WTC11 (cell line): ENCODE results near the gene HOXC4. TPM values are rescaled to one million over a fixed set of nuclear protein-coding genes. Genes with fewer than 3 reads are reported as not detected.

Experiments
- ATAC-seq: fragments of 200-7000 bp; cut with Tn5 transposase; 2 replicates; pipeline ENCODE4 v1.10.0; 2021; ENCODE audit warnings: mild to moderate bottlenecking, moderate library complexity
- CTCF ChIA-PET: fragments of 300-600 bp; sonication (Branson Sonifier 250); formaldehyde crosslinking; loops from one replicate; lab custom pipeline; 2021; ENCODE audit warnings: antibody characterized with exemption; lab: Charles Lee
- POLR2A ChIA-PET: fragments of 350-600 bp; sonication (Branson Sonifier 250); formaldehyde crosslinking; loops from one replicate; lab custom pipeline; 2021; ENCODE audit warnings: antibody characterized with exemption; lab: Charles Lee
- DNase-seq: peaks from one replicate; pipeline ENCODE4 v3.0.0; 2021; ENCODE audit warnings: low spot score
- H3K27ac Mint-ChIP-seq: 2 replicates; pipeline ENCODE4 v1.8.0; 2021; ENCODE audit warnings: mixed read lengths
- H3K27me3 Mint-ChIP-seq: 2 replicates; pipeline ENCODE4 v1.8.0; 2021; ENCODE audit warnings: low read depth, mild to moderate bottlenecking, moderate library complexity, mixed read lengths
- H3K36me3 Mint-ChIP-seq: 2 replicates; pipeline ENCODE4 v1.8.0; 2021; ENCODE audit warnings: mixed read lengths
- H3K4me1 Mint-ChIP-seq: 2 replicates; pipeline ENCODE4 v1.8.0; 2022; ENCODE audit warnings: mixed read lengths
- H3K4me3 Mint-ChIP-seq: 2 replicates; pipeline ENCODE4 v1.8.0; 2021; ENCODE audit warnings: mild to moderate bottlenecking, moderate library complexity, mixed read lengths
- H3K9me3 Mint-ChIP-seq: 2 replicates; pipeline ENCODE4 v1.8.0; 2021; ENCODE audit warnings: mixed read lengths
- FOXP1 ChIP-seq: sonication (generic); formaldehyde crosslinking; IDR thresholded peaks from 2 replicates; pipeline ENCODE4 v1.8.0; 2022; ENCODE audit warnings: missing genetic modification reagents, mild to moderate bottlenecking, moderate library complexity, borderline replicate concordance
- IRF1 ChIP-seq: sonication (generic); formaldehyde crosslinking; IDR thresholded peaks from 2 replicates; pipeline ENCODE4 v1.8.0; 2023; ENCODE audit warnings: missing genetic modification reagents
- PRDM15 ChIP-seq: sonication (generic); formaldehyde crosslinking; IDR thresholded peaks from 2 replicates; pipeline ENCODE4 v1.8.0; 2022; ENCODE audit warnings: missing genetic modification reagents
- SMAD4 ChIP-seq: sonication (generic); formaldehyde crosslinking; IDR thresholded peaks from 2 replicates; pipeline ENCODE4 v1.8.0; 2022; ENCODE audit warnings: mild to moderate bottlenecking, missing genetic modification reagents
- SOX15 ChIP-seq: fragments of 250-450 bp; sonication (Bioruptor Pico); IDR thresholded peaks from 2 replicates; pipeline ENCODE4 v1.9.0; 2021; ENCODE audit warnings: mild to moderate bottlenecking
- TCF7 ChIP-seq: sonication (generic); formaldehyde crosslinking; IDR thresholded peaks from 2 replicates; pipeline ENCODE4 v1.8.0; 2022; ENCODE audit warnings: mild to moderate bottlenecking, low read depth, missing genetic modification reagents, moderate library complexity
- USF1 ChIP-seq: sonication (generic); formaldehyde crosslinking; IDR thresholded peaks from 2 replicates; pipeline ENCODE4 v1.8.0; 2022; ENCODE audit warnings: mild to moderate bottlenecking, missing genetic modification reagents
- ZBTB43 ChIP-seq: sonication (generic); formaldehyde crosslinking; IDR thresholded peaks from 2 replicates; pipeline ENCODE4 v1.8.1; 2023; ENCODE audit warnings: mild to moderate bottlenecking, missing genetic modification reagents
- ZNF232 ChIP-seq: sonication (generic); formaldehyde crosslinking; IDR thresholded peaks from 2 replicates; pipeline ENCODE4 v1.8.0; 2022; ENCODE audit warnings: mild to moderate bottlenecking, missing genetic modification reagents
- ZNF512 ChIP-seq: sonication (generic); formaldehyde crosslinking; IDR thresholded peaks from 2 replicates; pipeline ENCODE4 v1.8.1; 2022; ENCODE audit warnings: missing genetic modification reagents, borderline replicate concordance
- ZSCAN18 ChIP-seq: fragments of 250-450 bp; sonication (Bioruptor Pico); IDR thresholded peaks from 2 replicates; pipeline ENCODE4 v2.1.2; 2022; ENCODE audit warnings: mild to moderate bottlenecking, moderate library complexity
- total RNA-seq: library from RNA; stranded (reverse); gene quantifications from 3 replicates; pipeline ENCODE4 v1.2.3, GENCODE V29; 2021

The HOXC4 gene
- total RNA-seq, 1 experiment from 2014 or later: 0.46 TPM

GRCh38 chr12:54030442-54030801, 23.2 kb upstream of the HOXC4 start:
- H3K27ac Mint-ChIP-seq: no peak overlapping the region
- no peaks in the 10 kb centered on the region for H3K36me3 Mint-ChIP-seq
- no peak for TF ChIP-seq SOX15 (CRISPR knock-in tag)
- TF ChIP-seq ZSCAN18 (CRISPR knock-in tag): no peak

GRCh38 chr12:54030889-54031471, 22.7 kb upstream of the HOXC4 start:
- Mint-ChIP-seq H3K9me3 (no peaks in the 10 kb centered on the region), H3K27me3 (peaks cover 99% of the 10 kb centered on the region), H3K36me3 (no peaks in the 10 kb centered on the region), H3K4me3 (no peak overlapping the region), H3K27ac (no peak overlapping the region)
- POLR2A ChIA-PET: interaction anchor here (0.6 kb wide), 1 partner anchor 175 kb away, joined by 5 read pairs; no protein-coding TSS in a partner anchor
- ATAC-seq: peak; percentile 29
- DNase-seq: no peak
- CTCF ChIA-PET: interaction anchor here (0.5 to 8.1 kb wide), 15 partner anchors 10 to 390 kb away, joined by 3 to 149 read pairs (median 5); partner anchors contain the start of genes HOXC10 and HOXC8
- TF ChIP-seq PRDM15 (0 out of 2 replicates have a peak, but pooled peaks have one; percentile 33), FOXP1 (CRISPR knock-in tag) (no peak), ZNF232 (CRISPR knock-in tag) (no peak)
- TF ChIP-seq, all 79 proteins: peak for 1
- H3K4me1 Mint-ChIP-seq: peaks cover 38% of the 10 kb centered on the region

More at GRCh38 chr12:54030442-54030801, 23.2 kb upstream of the HOXC4 start:
- ATAC-seq (no peak), DNase-seq (no peak)
- no peak overlapping the region for H3K4me3 Mint-ChIP-seq
- H3K9me3 Mint-ChIP-seq: no peaks in the 10 kb centered on the region
- POLR2A ChIA-PET: no interaction called here
- H3K4me1 Mint-ChIP-seq: peaks cover 41% of the 10 kb centered on the region
- H3K27me3 Mint-ChIP-seq: peaks cover 99% of the 10 kb centered on the region
- CTCF ChIA-PET: interaction anchor here (1.1 to 8.1 kb wide), 10 partner anchors 22 to 186 kb away, joined by 3 to 149 read pairs (median 6); partner anchors contain the start of gene HOXC8

GRCh38 chr12:54031480-54031879, 22.2 kb upstream of the HOXC4 start:
- TF ChIP-seq ZBTB43 (CRISPR knock-in tag): no peak
- TF ChIP-seq SMAD4: no peak
- no peak for TF ChIP-seq IRF1 (CRISPR knock-in tag)
- TF ChIP-seq, all 79 proteins: peak for 0
- no peak overlapping the region for H3K27ac Mint-ChIP-seq
- H3K27me3 Mint-ChIP-seq: peaks cover 99% of the 10 kb centered on the region
- ChIA-PET CTCF (interaction anchor here (0.5 to 8.1 kb wide), 19 partner anchors 8 to 389 kb away, joined by 3 to 149 read pairs (median 5); partner anchors contain the start of genes HOXC10 and HOXC8), POLR2A (interaction anchor here (0.6 kb wide), 1 partner anchor 175 kb away, joined by 5 read pairs; no protein-coding TSS in a partner anchor)
- DNase-seq: no peak
- peaks cover 36% of the 10 kb centered on the region for H3K4me1 Mint-ChIP-seq
- H3K4me3 Mint-ChIP-seq: no peak overlapping the region
- no peaks in the 10 kb centered on the region for H3K36me3 Mint-ChIP-seq
- no peak for ATAC-seq
- H3K9me3 Mint-ChIP-seq: no peaks in the 10 kb centered on the region

GRCh38 chr12:54032086-54032619, 21.5 kb upstream of the HOXC4 start:
- DNase-seq: no peak
- no peaks in the 10 kb centered on the region for H3K36me3 Mint-ChIP-seq
- H3K27me3 Mint-ChIP-seq: peaks cover 99% of the 10 kb centered on the region
- no peak for ATAC-seq
- ChIA-PET CTCF (interaction anchor here (0.5 to 8.1 kb wide), 59 partner anchors 8 to 347 kb away, joined by 3 to 149 read pairs (median 6); partner anchors contain the start of genes HOXC10, HOXC13, HOXC4 and HOXC8), POLR2A (interaction anchor here (0.7 to 0.9 kb wide), 5 partner anchors 14 to 304 kb away, joined by 3 to 7 read pairs (median 4); no protein-coding TSS in a partner anchor)
- H3K27ac Mint-ChIP-seq: no peak overlapping the region
- no peaks in the 10 kb centered on the region for H3K9me3 Mint-ChIP-seq
- no peak overlapping the region for H3K4me3 Mint-ChIP-seq
- H3K4me1 Mint-ChIP-seq: peaks cover 36% of the 10 kb centered on the region
- TF ChIP-seq USF1 (CRISPR knock-in tag) (no peak), ZSCAN18 (CRISPR knock-in tag) (no peak), ZNF512 (CRISPR knock-in tag) (no peak), TCF7 (CRISPR knock-in tag) (no peak)
